Glomerular visceral epithelial cell (primary cell): ENCODE data around the gene RIOX2.
"Not testable (repeated sequence)": the region's sequence is repeated elsewhere in the genome, so short reads cannot be mapped to it uniquely, and the experiment has no call there.

ENCODE experiments used
- DNase-seq: peaks from one replicate; pipeline ENCODE4 v3.0.0-alpha.2; 2016; ENCODE audit errors: extremely low spot score

The RIOX2 gene

GRCh38 chr3:97911459-97911858, 60.8 kb downstream of the RIOX2 start:
- DNase-seq: no peak

GRCh38 chr3:97910931-97911351, 61.3 kb downstream of the RIOX2 start:
- no peak for DNase-seq

GRCh38 chr3:97910236-97910831, 61.9 kb downstream of the RIOX2 start:
- not testable (repeated sequence) for DNase-seq

- not testable (repeated sequence) for DNase-seq
Observed at GRCh38 chr3:97909830-97910229, 62.4 kb downstream of the RIOX2 start.

GRCh38 chr3:97901313-97902248, 70.7 kb downstream of the RIOX2 start:
- DNase-seq: no peak

GRCh38 chr3:97899331-97899730, 72.9 kb downstream of the RIOX2 start:
- DNase-seq: no peak

GRCh38 chr3:97896547-97896946, 75.7 kb downstream of the RIOX2 start:
- DNase-seq: no peak

GRCh38 chr3:97896129-97896528, 76.1 kb downstream of the RIOX2 start:
- DNase-seq: no peak

GRCh38 chr3:97895216-97895615, 77.0 kb downstream of the RIOX2 start:
- DNase-seq: no peak

GRCh38 chr3:97892852-97893251, 79.4 kb downstream of the RIOX2 start:
- DNase-seq: no peak
